ENCODE results near the gene RLF.

DNA sequence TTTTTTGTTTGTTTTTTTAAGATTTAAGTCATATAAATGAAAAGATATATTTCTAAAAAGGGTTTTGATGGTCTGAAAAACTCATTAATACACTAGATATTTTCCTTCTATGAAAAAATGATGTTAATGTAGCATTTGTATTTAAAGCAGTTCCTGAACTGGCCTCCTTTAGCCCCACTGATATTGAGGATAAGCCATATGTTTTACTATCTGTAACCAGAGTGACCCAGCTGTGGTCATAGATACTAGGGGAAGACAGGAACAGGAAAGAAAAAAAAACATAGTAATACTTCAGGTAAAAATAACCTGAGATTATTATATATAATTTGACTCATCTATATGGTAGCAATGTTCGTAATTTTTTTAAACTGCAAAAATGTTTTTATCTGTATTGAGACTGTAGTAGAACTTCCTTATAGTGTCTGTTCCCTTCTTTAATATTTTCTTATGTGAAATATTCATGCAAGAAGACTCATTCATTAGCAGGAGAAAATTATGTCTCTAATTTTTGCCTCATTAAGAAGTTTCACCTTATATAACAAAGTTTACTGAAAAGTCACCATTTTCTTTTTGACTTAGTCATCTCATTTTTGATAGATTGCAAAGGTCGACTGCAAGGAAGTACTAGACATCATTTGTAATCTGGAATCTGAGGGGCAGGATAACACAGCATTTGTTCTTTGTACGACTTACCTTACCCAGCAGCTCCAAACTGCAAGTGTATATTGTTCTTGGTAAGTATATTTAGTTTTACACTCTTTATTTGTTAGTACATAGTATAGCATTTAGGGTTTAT lies 61.0 kb downstream of the RLF start:
- TF ChIP-seq POLR2A (IDR thresholded peaks at IDR 0.05): no peak
- TF ChIP-seq, protein P1, sequence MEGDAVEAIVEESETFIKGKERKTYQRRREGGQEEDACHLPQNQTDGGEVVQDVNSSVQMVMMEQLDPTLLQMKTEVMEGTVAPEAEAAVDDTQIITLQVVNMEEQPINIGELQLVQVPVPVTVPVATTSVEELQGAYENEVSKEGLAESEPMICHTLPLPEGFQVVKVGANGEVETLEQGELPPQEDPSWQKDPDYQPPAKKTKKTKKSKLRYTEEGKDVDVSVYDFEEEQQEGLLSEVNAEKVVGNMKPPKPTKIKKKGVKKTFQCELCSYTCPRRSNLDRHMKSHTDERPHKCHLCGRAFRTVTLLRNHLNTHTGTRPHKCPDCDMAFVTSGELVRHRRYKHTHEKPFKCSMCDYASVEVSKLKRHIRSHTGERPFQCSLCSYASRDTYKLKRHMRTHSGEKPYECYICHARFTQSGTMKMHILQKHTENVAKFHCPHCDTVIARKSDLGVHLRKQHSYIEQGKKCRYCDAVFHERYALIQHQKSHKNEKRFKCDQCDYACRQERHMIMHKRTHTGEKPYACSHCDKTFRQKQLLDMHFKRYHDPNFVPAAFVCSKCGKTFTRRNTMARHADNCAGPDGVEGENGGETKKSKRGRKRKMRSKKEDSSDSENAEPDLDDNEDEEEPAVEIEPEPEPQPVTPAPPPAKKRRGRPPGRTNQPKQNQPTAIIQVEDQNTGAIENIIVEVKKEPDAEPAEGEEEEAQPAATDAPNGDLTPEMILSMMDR (IDR thresholded peaks at IDR 0.05): no peak

All from esophagus squamous epithelium (tissue), 4 donors.